IMR-90 (cell line): ENCODE measurements around the gene RGS10. TPM values are rescaled to one million over a fixed set of nuclear protein-coding genes. Genes with fewer than 3 reads are reported as not detected.

Source experiments
- ATAC-seq: fragments of 200-7000 bp; cut with Tn5 transposase; 2 replicates; pipeline ENCODE4 v1.9.1; 2020; ENCODE audit warnings: low read depth, mild to moderate bottlenecking, moderate library complexity
- BruUV-seq: library from RNA; stranded (reverse); fragments of 400-500 nt; replicated peaks from 2 replicates; lab custom pipeline; 2021; lab: Mats Ljungman, UMichigan
- CTCF ChIA-PET: fragments of 300-600 bp; formaldehyde crosslinking; extraction: SDS; loops from one replicate; lab custom pipeline; 2021; ENCODE audit warnings: antibody characterized with exemption; lab: Yijun Ruan, JAX
- POLR2A ChIA-PET: fragments of 300-600 bp; sonication (Branson Sonifier 250); formaldehyde crosslinking; loops from one replicate; lab custom pipeline; 2022; ENCODE audit warnings: antibody characterized with exemption; ENCODE audit not compliant: unreplicated experiment; lab: Charles Lee
- DNase-seq: peaks from one replicate; pipeline ENCODE4 v3.0.0; 2013
- H2AFZ ChIP-seq: replicated peaks from 2 replicates; pipeline ENCODE3; 2013; ENCODE audit warnings: low read length, mild to moderate bottlenecking; ENCODE audit not compliant: poor library complexity
- H2AK5ac ChIP-seq: 2 replicates; pipeline ENCODE4 v1.6.1; 2013; ENCODE audit warnings: low read depth, low read length, inconsistent platforms
- H2AK9ac ChIP-seq: replicated peaks from 2 replicates; pipeline ENCODE3; 2013; ENCODE audit warnings: mild to moderate bottlenecking, low read depth, low read length, moderate library complexity; ENCODE audit not compliant: poor library complexity
- H2BK120ac ChIP-seq: 2 replicates; pipeline ENCODE4 v1.6.1; 2013; ENCODE audit warnings: low read depth, low read length, inconsistent platforms
- H2BK15ac ChIP-seq: 3 replicates; pipeline ENCODE4 v1.6.1; 2013; ENCODE audit warnings: low read depth, low read length, inconsistent platforms
- H2BK20ac ChIP-seq: 2 replicates; pipeline ENCODE4 v1.6.1; 2013; ENCODE audit warnings: low read depth, mild to moderate bottlenecking, inconsistent platforms, low read length, moderate library complexity
- H2BK5ac ChIP-seq: 2 replicates; pipeline ENCODE4 v1.6.1; 2013; ENCODE audit warnings: mild to moderate bottlenecking, low read depth, low read length, inconsistent platforms; ENCODE audit not compliant: poor library complexity, severe bottlenecking
- H3K14ac ChIP-seq: replicated peaks from 2 replicates; pipeline ENCODE4 v1.6.1; 2013; ENCODE audit warnings: low read depth, low read length, inconsistent platforms
- H3K18ac ChIP-seq: 2 replicates; pipeline ENCODE4 v1.6.1; 2013; ENCODE audit warnings: low read depth, low read length, control low read depth
- H3K23ac ChIP-seq: 2 replicates; pipeline ENCODE4 v1.6.1; 2013; ENCODE audit warnings: low read depth, low read length, inconsistent platforms
- H3K27ac ChIP-seq: 2 replicates; pipeline ENCODE4 v1.5.1; 2013; ENCODE audit warnings: mild to moderate bottlenecking, control low read depth, low read length; ENCODE audit not compliant: insufficient read depth
- H3K27me3 ChIP-seq: 2 replicates; pipeline ENCODE4 v1.6.1; 2013; ENCODE audit warnings: low read length; ENCODE audit not compliant: control insufficient read depth, insufficient read depth
- H3K36me3 ChIP-seq: 2 replicates; pipeline ENCODE4 v1.6.1; 2013; ENCODE audit warnings: low read length, mixed read lengths; ENCODE audit not compliant: control insufficient read depth, insufficient read depth
- H3K4ac ChIP-seq: 2 replicates; pipeline ENCODE4 v1.6.1; 2013; ENCODE audit warnings: low read depth, low read length, inconsistent platforms
- H3K4me1 ChIP-seq: 2 replicates; pipeline ENCODE4 v1.6.1; 2013; ENCODE audit warnings: low read length, mixed read lengths; ENCODE audit not compliant: control insufficient read depth, insufficient read depth
- H3K4me2 ChIP-seq: 2 replicates; pipeline ENCODE4 v1.6.1; 2013; ENCODE audit warnings: low read depth, mild to moderate bottlenecking, control low read depth, low read length, moderate library complexity
- H3K4me3 ChIP-seq: 2 replicates; pipeline ENCODE4 v1.5.1; 2013; ENCODE audit warnings: low read depth, mild to moderate bottlenecking, control low read depth, low read length, moderate library complexity; ENCODE audit not compliant: insufficient read depth
- H3K56ac ChIP-seq: 2 replicates; pipeline ENCODE4 v1.6.1; 2013; ENCODE audit warnings: low read length, inconsistent platforms; ENCODE audit not compliant: insufficient read depth; ENCODE audit errors: extremely low read depth
- H3K79me1 ChIP-seq, 2 experiments: 2 replicates each; pipeline ENCODE4 v1.6.1; 2013; ENCODE audit warnings: low read length in 2 of 2, inconsistent platforms in 1 of 2, low read depth in 1 of 2
- H3K9ac ChIP-seq: 2 replicates; pipeline ENCODE4 v1.6.1; 2013; ENCODE audit warnings: low read depth, low read length, control low read depth
- H3K9me1 ChIP-seq: 2 replicates; pipeline ENCODE4 v1.6.1; 2013; ENCODE audit warnings: low read length, inconsistent platforms; ENCODE audit not compliant: insufficient read depth
- H3K9me3 ChIP-seq: 2 replicates; pipeline ENCODE4 v1.6.1; 2013; ENCODE audit warnings: low read length; ENCODE audit not compliant: control insufficient read depth, insufficient read depth
- H4K20me1 ChIP-seq: 2 replicates; pipeline ENCODE4 v1.6.1; 2013; ENCODE audit warnings: low read length, inconsistent platforms; ENCODE audit not compliant: insufficient read depth
- H4K5ac ChIP-seq: 2 replicates; pipeline ENCODE4 v1.6.1; 2013; ENCODE audit warnings: mild to moderate bottlenecking, low read depth, low read length, control low read depth
- H4K8ac ChIP-seq, 2 experiments: 2 replicates each; pipeline ENCODE4 v1.6.1; 2013; ENCODE audit warnings: low read depth in 2 of 2, low read length in 2 of 2, control low read depth in 1 of 2, inconsistent platforms in 1 of 2
- H4K91ac ChIP-seq: 2 replicates; pipeline ENCODE4 v1.6.1; 2013; ENCODE audit warnings: low read depth, low read length, inconsistent platforms; ENCODE audit not compliant: insufficient read depth
- CEBPB ChIP-seq: IDR thresholded peaks from 2 replicates; pipeline ENCODE4 v1.6.1; 2012; ENCODE audit warnings: low read depth, low read length, improper control_type of control experiment
- CHD1 ChIP-seq: IDR thresholded peaks from 2 replicates; pipeline ENCODE4 v1.6.1; 2012; ENCODE audit warnings: low read depth, low read length, improper control_type of control experiment
- FOS ChIP-seq: fragments of 150-350 bp; IDR thresholded peaks from 2 replicates; pipeline ENCODE4 v1.6.1; 2016; ENCODE audit warnings: low read depth, low read length
- MAFK ChIP-seq: IDR thresholded peaks from 2 replicates; pipeline ENCODE4 v1.6.1; 2012; ENCODE audit warnings: low read depth, low read length, improper control_type of control experiment
- MAZ ChIP-seq: IDR thresholded peaks from 2 replicates; pipeline ENCODE4 v1.6.1; 2012; ENCODE audit warnings: low read depth, mild to moderate bottlenecking, low read length, improper control_type of control experiment, moderate library complexity, borderline replicate concordance
- NFE2L2 ChIP-seq: fragments of 150-350 bp; IDR thresholded peaks from 2 replicates; pipeline ENCODE4 v1.6.1; 2016; ENCODE audit warnings: low read depth, mild to moderate bottlenecking, low read length
- POLR2A ChIP-seq: IDR thresholded peaks from 2 replicates; pipeline ENCODE4 v1.6.1; 2012; ENCODE audit warnings: mild to moderate bottlenecking, low read depth, low read length
- RAD21 ChIP-seq: IDR thresholded peaks from 2 replicates; pipeline ENCODE4 v1.6.1; 2012; ENCODE audit warnings: low read length, improper control_type of control experiment
- RCOR1 ChIP-seq: IDR thresholded peaks from 2 replicates; pipeline ENCODE4 v1.6.1; 2012; ENCODE audit warnings: mild to moderate bottlenecking, low read length, improper control_type of control experiment; ENCODE audit not compliant: insufficient replicate concordance
- RFX5 ChIP-seq: IDR thresholded peaks from 2 replicates; pipeline ENCODE4 v1.8.0; 2012; ENCODE audit warnings: low read depth, mild to moderate bottlenecking, low read length, moderate library complexity
- WGBS, 2 experiments: methylation state at CpG; one replicate each; pipeline versions ENCODE4 v1.1.5 to v1.1.7; 2013; ENCODE audit warnings: missing lambda C conversion rate in 2 of 2; ENCODE audit not compliant: insufficient read length in 1 of 2; ENCODE audit errors: extremely low coverage in 2 of 2; 5-methylcytosine and 5-hydroxymethylcytosine counted together
- dilution Hi-C: fragments of 300-500 bp; cut with HindIII; formaldehyde crosslinking; loops from one replicate; pipeline ENCODE4 v1.14.3; 2018; ENCODE audit warnings: low sequenced_read_pairs; ENCODE audit not compliant: unreplicated experiment
- in situ Hi-C: fragments of 300-500 bp; cut with MboI; formaldehyde crosslinking; loops from 3 replicates; pipeline ENCODE4 v1.14.3; 2019; ENCODE audit warnings: low sequenced_read_pairs, inconsistent platforms, mixed read lengths
- intact Hi-C: fragments of 100-400 bp; cut with micrococcal nuclease; formaldehyde crosslinking; loops from 2 replicates; pipeline ENCODE4 v1.10.0; 2022
- polyA plus RNA-seq, 3 experiments: library from polyadenylated mRNA; depleted of rRNA; stranded (reverse); fragments of >200 nt; gene quantifications; 2 replicates each; pipeline ENCODE4 v1.2.3, GENCODE V29; 2012; ENCODE audit warnings: low replicate concordance in 1 of 3
- total RNA-seq: library from RNA; depleted of rRNA; stranded (reverse); fragments of >200 nt; gene quantifications from 2 replicates; pipeline ENCODE4 v1.2.3, GENCODE V29; 2012
- TF ChIP-seq, protein P1 (sequence below): conservative IDR thresholded peaks from 2 replicates; pipeline ENCODE4 v1.5.1; 2012; ENCODE audit warnings: mild to moderate bottlenecking, low read depth, low read length, improper control_type of control experiment

The RGS10 gene
- total and polyA plus RNA-seq, 2 of the 4 experiments (the other 2 are of a cell fraction) = 35.3 to 89.7 TPM

- H4K5ac ChIP-seq = no peak overlapping the region
- TF ChIP-seq RFX5 (no peak), FOS (no peak), MAFK (no peak), RAD21 (no peak), MAZ (no peak), CEBPB (no peak), CHD1 (no peak), RCOR1 (no peak), NFE2L2 (no peak), POLR2A (no peak)
- TF ChIP-seq, protein P1, sequence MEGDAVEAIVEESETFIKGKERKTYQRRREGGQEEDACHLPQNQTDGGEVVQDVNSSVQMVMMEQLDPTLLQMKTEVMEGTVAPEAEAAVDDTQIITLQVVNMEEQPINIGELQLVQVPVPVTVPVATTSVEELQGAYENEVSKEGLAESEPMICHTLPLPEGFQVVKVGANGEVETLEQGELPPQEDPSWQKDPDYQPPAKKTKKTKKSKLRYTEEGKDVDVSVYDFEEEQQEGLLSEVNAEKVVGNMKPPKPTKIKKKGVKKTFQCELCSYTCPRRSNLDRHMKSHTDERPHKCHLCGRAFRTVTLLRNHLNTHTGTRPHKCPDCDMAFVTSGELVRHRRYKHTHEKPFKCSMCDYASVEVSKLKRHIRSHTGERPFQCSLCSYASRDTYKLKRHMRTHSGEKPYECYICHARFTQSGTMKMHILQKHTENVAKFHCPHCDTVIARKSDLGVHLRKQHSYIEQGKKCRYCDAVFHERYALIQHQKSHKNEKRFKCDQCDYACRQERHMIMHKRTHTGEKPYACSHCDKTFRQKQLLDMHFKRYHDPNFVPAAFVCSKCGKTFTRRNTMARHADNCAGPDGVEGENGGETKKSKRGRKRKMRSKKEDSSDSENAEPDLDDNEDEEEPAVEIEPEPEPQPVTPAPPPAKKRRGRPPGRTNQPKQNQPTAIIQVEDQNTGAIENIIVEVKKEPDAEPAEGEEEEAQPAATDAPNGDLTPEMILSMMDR = no peak
- peaks cover 11% of the 10 kb centered on the region; the same call in 1 of the 2 replicates for H4K20me1 ChIP-seq
- ATAC-seq (no peak), DNase-seq (no peak)
- dilution Hi-C loops = no loop called here
- no peak overlapping the region for H3K27ac ChIP-seq
- H3K4ac ChIP-seq = no peak overlapping the region
- H3K23ac ChIP-seq = no peak overlapping the region
- H2BK20ac ChIP-seq = no peak overlapping the region
- H4K8ac ChIP-seq = no peak overlapping the region
- H3K9me3 ChIP-seq = no peaks in the 10 kb centered on the region
- H2AK9ac ChIP-seq = no peak overlapping the region
- H3K9me1 ChIP-seq = no peaks in the 10 kb centered on the region
- ChIA-PET CTCF (no interaction called here), POLR2A (no interaction called here)
- H3K4me3 ChIP-seq = no peak overlapping the region
- no TSS peak for BruUV-seq
- no peak overlapping the region for H3K9ac ChIP-seq
- H2BK120ac ChIP-seq = no peak overlapping the region
- WGBS, 2 experiments = no CpG with 5 or more reads among the region's 3 CpGs
- H2AFZ ChIP-seq = no peak overlapping the region
- peaks cover 33% of the 10 kb centered on the region for H3K36me3 ChIP-seq
- no peaks in the 10 kb centered on the region for H3K27me3 ChIP-seq
- no peak overlapping the region for H3K14ac ChIP-seq
- no peak overlapping the region for H2BK5ac ChIP-seq
- no peak overlapping the region for H3K18ac ChIP-seq
- no peak overlapping the region for H3K56ac ChIP-seq
- H2AK5ac ChIP-seq = no peak overlapping the region
- intact Hi-C loops = loop anchor here (5.0 kb wide), 1 partner anchor 521 kb away; no protein-coding TSS in a partner anchor
- peaks cover 11 to 12% of the 10 kb centered on the region in 2 experiments for H3K79me1 ChIP-seq
- H4K91ac ChIP-seq = no peak overlapping the region
- no peak overlapping the region for H3K4me2 ChIP-seq
- in situ Hi-C loops = no loop called here
- no peak overlapping the region for H2BK15ac ChIP-seq
- H3K4me1 ChIP-seq = no peaks in the 10 kb centered on the region
Observed at GRCh38 chr10:119578355-119578754, 35.8 kb upstream of the RGS10 start.
